Right lobe of liver (tissue), 4 donors: Measurements from ENCODE around the gene EMCN.

Experiments used
- POLR2A ChIP-seq: fragments of 450-650 bp; IDR thresholded peaks from one replicate; pipeline ENCODE4 v1.6.1; 2017; ENCODE audit warnings: antibody characterized with exemption, mild to moderate bottlenecking
- TF ChIP-seq, protein P1 (sequence below), 4 donors: fragments of 200-600 bp in 3 of 4; fragments of 450-650 bp in 1 of 4; IDR thresholded peaks; one replicate each; pipeline versions ENCODE4 v1.5.1 to v1.8.0; 2016 to 2022; ENCODE audit warnings: antibody characterized with exemption in 4 of 4, mild to moderate bottlenecking in 2 of 4
- donor health status: DM: no; HTN: no; CAD: no.
- donor health status: DM: no; HTN: no; CAD: no.
- donor health status: DM: no; HTN: yes; CAD: no.

DNA sequence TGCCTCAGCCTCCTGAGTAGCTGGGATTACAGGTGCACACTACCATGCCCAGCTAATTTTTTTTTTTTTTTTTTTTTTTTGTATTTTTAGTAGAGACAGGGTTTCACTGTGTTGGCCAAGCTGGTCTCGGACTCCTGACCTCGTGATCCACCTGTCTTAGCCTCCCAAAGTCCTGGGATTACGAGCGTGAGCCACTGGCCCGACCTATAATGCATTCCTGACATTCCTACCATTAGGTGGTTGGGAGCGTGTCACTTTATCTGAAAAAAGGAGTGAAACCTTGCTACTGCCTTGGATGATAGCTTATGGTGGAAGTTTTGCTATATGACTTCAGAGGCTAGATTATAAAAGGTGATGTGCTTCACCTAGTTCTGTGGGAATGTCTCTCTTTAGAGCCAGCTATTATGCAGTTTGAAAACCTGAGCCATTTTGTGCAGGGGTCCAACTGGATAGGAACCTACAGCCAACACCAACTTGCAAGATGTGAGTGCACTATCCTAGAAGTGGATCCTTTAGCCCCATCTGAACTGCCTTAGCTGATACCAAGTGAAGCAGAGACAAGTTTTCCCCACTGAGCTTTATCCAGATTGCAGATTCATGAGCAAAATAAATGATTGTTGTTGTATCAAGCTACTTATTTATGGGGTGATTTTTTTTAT is 29.8 kb upstream of the EMCN start:
- TF ChIP-seq, protein P1, sequence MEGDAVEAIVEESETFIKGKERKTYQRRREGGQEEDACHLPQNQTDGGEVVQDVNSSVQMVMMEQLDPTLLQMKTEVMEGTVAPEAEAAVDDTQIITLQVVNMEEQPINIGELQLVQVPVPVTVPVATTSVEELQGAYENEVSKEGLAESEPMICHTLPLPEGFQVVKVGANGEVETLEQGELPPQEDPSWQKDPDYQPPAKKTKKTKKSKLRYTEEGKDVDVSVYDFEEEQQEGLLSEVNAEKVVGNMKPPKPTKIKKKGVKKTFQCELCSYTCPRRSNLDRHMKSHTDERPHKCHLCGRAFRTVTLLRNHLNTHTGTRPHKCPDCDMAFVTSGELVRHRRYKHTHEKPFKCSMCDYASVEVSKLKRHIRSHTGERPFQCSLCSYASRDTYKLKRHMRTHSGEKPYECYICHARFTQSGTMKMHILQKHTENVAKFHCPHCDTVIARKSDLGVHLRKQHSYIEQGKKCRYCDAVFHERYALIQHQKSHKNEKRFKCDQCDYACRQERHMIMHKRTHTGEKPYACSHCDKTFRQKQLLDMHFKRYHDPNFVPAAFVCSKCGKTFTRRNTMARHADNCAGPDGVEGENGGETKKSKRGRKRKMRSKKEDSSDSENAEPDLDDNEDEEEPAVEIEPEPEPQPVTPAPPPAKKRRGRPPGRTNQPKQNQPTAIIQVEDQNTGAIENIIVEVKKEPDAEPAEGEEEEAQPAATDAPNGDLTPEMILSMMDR (IDR thresholded peaks at IDR 0.05): no peak
- TF ChIP-seq POLR2A: no peak
